GM12878 (cell line): ENCODE measurements around the gene SRP68. TPM values are rescaled to one million over a fixed set of nuclear protein-coding genes. Genes with fewer than 3 reads are reported as not detected.

Source experiments
- ATAC-seq: fragments of 200-7000 bp; cut with Tn5 transposase; 3 replicates; pipeline ENCODE4 v1.9.1; 2020; ENCODE audit warnings: mild to moderate bottlenecking, moderate library complexity
- BruUV-seq: library from RNA; stranded (reverse); fragments of 400-500 nt; replicated peaks from 2 replicates; lab custom pipeline; 2021; lab: Mats Ljungman, UMichigan
- CTCF ChIA-PET: fragments of 300-600 bp; sonication (Branson Sonifier 250); formaldehyde crosslinking; extraction: SDS; loops from one replicate; lab custom pipeline; 2021; ENCODE audit warnings: inconsistent platforms; lab: Yijun Ruan, JAX
- POLR2A ChIA-PET: fragments of 350-600 bp; formaldehyde crosslinking; extraction: SDS; loops from one replicate; lab custom pipeline; 2021; ENCODE audit warnings: inconsistent platforms; lab: Charles Lee
- RAD21 ChIA-PET: fragments of 300-600 bp; sonication (Branson Sonifier 250); formaldehyde crosslinking; loops from one replicate; lab custom pipeline; 2023; ENCODE audit warnings: antibody characterized with exemption; ENCODE audit not compliant: unreplicated experiment; lab: Charles Lee
- SMC1A ChIA-PET: fragments of 300-600 bp; sonication (Branson Sonifier 250); formaldehyde crosslinking; loops from one replicate; lab custom pipeline; 2023; ENCODE audit not compliant: unreplicated experiment, uncharacterized antibody; lab: Charles Lee
- DNase-seq: peaks from one replicate; pipeline ENCODE4 v3.0.0-alpha.2; 2011; ENCODE audit warnings: low read depth, low spot score
- FAIRE-seq: peaks from 3 replicates; lab custom pipeline; 2011; peaks lifted over from hg19 to GRCh38; lab: Jason Lieb, UNC
- H2AFZ ChIP-seq: 2 replicates; pipeline ENCODE4 v1.6.0; 2011; ENCODE audit warnings: low read depth, low read length, control low read depth; ENCODE audit not compliant: control insufficient read depth
- H3K27ac ChIP-seq: 2 replicates; pipeline ENCODE4 v1.5.1; 2011; ENCODE audit warnings: control low read depth; ENCODE audit not compliant: control insufficient read depth, insufficient read depth
- H3K27me3 ChIP-seq, 2 experiments: replicated peaks in 1 of 2; 2 replicates each; pipeline versions ENCODE4 v1.6.0 to v1.6.1; 2011; ENCODE audit warnings: low read length in 1 of 2; ENCODE audit not compliant: control insufficient read depth in 2 of 2, insufficient read depth in 2 of 2
- H3K36me3 ChIP-seq, 2 experiments: 2 replicates each; pipeline ENCODE4 v1.5.1; 2011; ENCODE audit warnings: low read length in 1 of 2; ENCODE audit not compliant: control insufficient read depth in 2 of 2, insufficient read depth in 2 of 2
- H3K4me1 ChIP-seq: 2 replicates; pipeline ENCODE4 v1.6.1; 2011; ENCODE audit warnings: mild to moderate bottlenecking, low read length, moderate library complexity, mixed read lengths; ENCODE audit not compliant: control insufficient read depth, insufficient read depth
- H3K4me2 ChIP-seq: 2 replicates; pipeline ENCODE4 v1.6.0; 2011; ENCODE audit warnings: control low read depth; ENCODE audit not compliant: control insufficient read depth, insufficient read depth
- H3K4me3 ChIP-seq: fragments of 200-600 bp; sonication (generic); 2 replicates; pipeline ENCODE4 v1.5.1; 2016
- H3K79me2 ChIP-seq: 2 replicates; pipeline ENCODE4 v1.6.0; 2011; ENCODE audit warnings: low read length; ENCODE audit not compliant: control insufficient read depth, insufficient read depth
- H3K9ac ChIP-seq: 2 replicates; pipeline ENCODE4 v1.8.0; 2011; ENCODE audit warnings: low read length, control low read depth, mixed read lengths; ENCODE audit not compliant: control insufficient read depth, insufficient read depth
- H3K9me3 ChIP-seq: replicated peaks from 3 replicates; pipeline ENCODE4 v1.5.1; 2011; ENCODE audit warnings: mild to moderate bottlenecking, low read length; ENCODE audit not compliant: control insufficient read depth, insufficient read depth
- H4K20me1 ChIP-seq: 2 replicates; pipeline ENCODE4 v1.6.0; 2011; ENCODE audit not compliant: control insufficient read depth, insufficient read depth
- CHD1 ChIP-seq: IDR thresholded peaks from 2 replicates; pipeline ENCODE4 v1.6.1; 2012; ENCODE audit warnings: low read depth, low read length, improper control_type of control experiment
- CREM ChIP-seq: IDR thresholded peaks from 2 replicates; pipeline ENCODE4 v1.6.1; 2014; ENCODE audit warnings: antibody characterized with exemption, low read depth
- E4F1 ChIP-seq: fragments of 450-650 bp; IDR thresholded peaks from 2 replicates; pipeline ENCODE4 v1.6.1; 2018; ENCODE audit warnings: borderline replicate concordance, mild to moderate bottlenecking; ENCODE audit not compliant: partially characterized antibody
- ESRRA ChIP-seq: IDR thresholded peaks from 2 replicates; pipeline ENCODE4 v1.6.1; 2012; ENCODE audit warnings: mild to moderate bottlenecking, low read length, improper control_type of control experiment
- ETV6 ChIP-seq, 2 experiments: fragments of 450-650 bp in 1 of 2; IDR thresholded peaks in 1 of 2; conservative IDR thresholded peaks in 1 of 2; 2 replicates each; pipeline ENCODE4 v1.6.1; 2014; ENCODE audit warnings: antibody characterized with exemption in 1 of 2, borderline replicate concordance in 1 of 2, low read depth in 1 of 2, mild to moderate bottlenecking in 1 of 2, moderate library complexity in 1 of 2
- HCFC1 ChIP-seq: fragments of 150-350 bp; IDR thresholded peaks from 2 replicates; pipeline ENCODE4 v1.6.1; 2014; ENCODE audit warnings: low read length
- HSF1 ChIP-seq: fragments of 150-350 bp; IDR thresholded peaks from 2 replicates; pipeline ENCODE4 v1.6.1; 2014; ENCODE audit warnings: mild to moderate bottlenecking, low read depth, low read length
- IKZF2 ChIP-seq, 2 experiments: fragments of 450-650 bp; IDR thresholded peaks; 2 replicates each; pipeline ENCODE4 v1.6.1; 2017; ENCODE audit warnings: mild to moderate bottlenecking in 2 of 2, moderate library complexity in 2 of 2
- IRF4 ChIP-seq: IDR thresholded peaks from 2 replicates; pipeline ENCODE4 v1.6.1; 2011; ENCODE audit warnings: low read depth, low read length
- KLF5 ChIP-seq: fragments of 450-650 bp; IDR thresholded peaks from 2 replicates; pipeline ENCODE4 v1.6.1; 2014; ENCODE audit warnings: mild to moderate bottlenecking; ENCODE audit not compliant: partially characterized antibody
- MAX ChIP-seq: IDR thresholded peaks from 2 replicates; pipeline ENCODE4 v1.6.1; 2012; ENCODE audit warnings: low read depth, low read length, improper control_type of control experiment
- MTA3 ChIP-seq: IDR thresholded peaks from 2 replicates; pipeline ENCODE4 v1.6.1; 2012; ENCODE audit warnings: low read length, inconsistent platforms, borderline replicate concordance
- MXI1 ChIP-seq: fragments of 150-350 bp; IDR thresholded peaks from 2 replicates; pipeline ENCODE4 v1.6.1; 2011; ENCODE audit warnings: low read depth, mild to moderate bottlenecking, inconsistent platforms, low read length, improper control_type of control experiment
- MYC ChIP-seq: IDR thresholded peaks from 2 replicates; pipeline ENCODE4 v1.6.1; 2011; ENCODE audit warnings: mild to moderate bottlenecking, low read length, moderate library complexity, inconsistent platforms; ENCODE audit not compliant: insufficient read depth, insufficient replicate concordance, insufficient read length, severe bottlenecking
- NFIC ChIP-seq: IDR thresholded peaks from 2 replicates; pipeline ENCODE4 v1.6.1; 2012; ENCODE audit warnings: low read depth, mild to moderate bottlenecking, inconsistent platforms, low read length, moderate library complexity
- NR2C1 ChIP-seq: fragments of 450-650 bp; IDR thresholded peaks from 2 replicates; pipeline ENCODE4 v1.6.1; 2017; ENCODE audit warnings: antibody characterized with exemption, mild to moderate bottlenecking, moderate library complexity
- RFX5 ChIP-seq: IDR thresholded peaks from 2 replicates; pipeline ENCODE4 v1.6.1; 2011; ENCODE audit warnings: low read depth, low read length, improper control_type of control experiment
- SMC3 ChIP-seq: IDR thresholded peaks from 2 replicates; pipeline ENCODE4 v1.6.1; 2011; ENCODE audit warnings: low read length, improper control_type of control experiment, borderline replicate concordance
- TBL1XR1 ChIP-seq: IDR thresholded peaks from 2 replicates; pipeline ENCODE4 v1.6.1; 2012; ENCODE audit warnings: low read depth, low read length, improper control_type of control experiment
- ZSCAN29 ChIP-seq: fragments of 450-650 bp; IDR thresholded peaks from 2 replicates; pipeline ENCODE4 v1.6.1; 2017; ENCODE audit warnings: mild to moderate bottlenecking, moderate library complexity
- WGBS: methylation state at CpG from one replicate; pipeline ENCODE4 v1.1.6; 2016; ENCODE audit warnings: low lambda C conversion rate; ENCODE audit not compliant: insufficient replicate concordance, insufficient coverage; ENCODE audit errors: missing lambda C conversion rate; 5-methylcytosine and 5-hydroxymethylcytosine counted together
- in situ Hi-C: fragments of 300-500 bp; cut with MboI; formaldehyde crosslinking; loops from 9 replicates; pipeline ENCODE4 v1.14.3; 2018; ENCODE audit warnings: mixed read lengths
- intact Hi-C: fragments of 100-400 bp; cut with micrococcal nuclease; formaldehyde crosslinking; loops from one replicate; pipeline ENCODE4 v1.14.2; 2022; ENCODE audit not compliant: unreplicated experiment
- polyA plus RNA-seq, 11 experiments: library from polyadenylated mRNA; depleted of rRNA in 4 of 11; unstranded in 6 of 11; stranded (reverse) in 5 of 11; fragments of >200 nt; fragmentation: Nextera tagmentation in 4 of 11; fragmentation: Illumina TruSeq in 1 of 11; extraction: Ambion mirVana in 4 of 11; extraction: Trizol in 1 of 11; gene quantifications; 1 replicate in 1 of 11; 2 replicates in 10 of 11; pipeline versions ENCODE4 v1.2.1 to v1.2.3, GENCODE V29; 2011 to 2016; ENCODE audit warnings: inconsistent platforms in 2 of 11, missing spikeins in 2 of 11, low read depth in 1 of 11
- total RNA-seq, 4 experiments: library from RNA; depleted of rRNA in 3 of 4; stranded (reverse); fragments of >200 nt in 3 of 4; fragmentation: Illumina TruSeq in 1 of 4; extraction: Trizol in 1 of 4; gene quantifications; 2 replicates each; pipeline versions ENCODE4 v1.2.1 to v1.2.3, GENCODE V29; 2013 to 2021

Gene SRP68
- total and polyA plus RNA-seq, 10 of the 15 experiments (the other 5 are each of a cell fraction or from before 2014, with no cell fraction given), result 24.7 to 89.7 (median 62.7) TPM

GRCh38 chr17:76023900-76024237 is 48.4 kb downstream of the SRP68 start (continued):
- no peak for TF ChIP-seq KLF5
- no peak for TF ChIP-seq NR2C1
- TF ChIP-seq, all 136 proteins: peak for 0

GRCh38 chr17:76022973-76023899 is 49.1 kb downstream of the SRP68 start:
- no peaks in the 10 kb centered on the region for H3K36me3 ChIP-seq
- no peak overlapping the region for H3K4me3 ChIP-seq
- no peak overlapping the region for H2AFZ ChIP-seq
- 47% methylated on average over 28 of the region's 28 CpGs for WGBS
- no peak overlapping the region for H3K4me2 ChIP-seq
- no peak overlapping the region for H3K27ac ChIP-seq
- ChIA-PET CTCF (no interaction called here), SMC1A (no interaction called here), RAD21 (no interaction called here), POLR2A (no interaction called here)
- no peak for TF ChIP-seq NFIC
- TF ChIP-seq RFX5, result no peak
- TF ChIP-seq ETV6 (conservative IDR thresholded peaks at IDR 0.05 in 1 of 2, IDR thresholded peaks at IDR 0.05 in 1 of 2; ENCODE audit: borderline replicate concordance in 1 of 2, low read depth in 1 of 2), result no peak
- TF ChIP-seq IKZF2 (IDR thresholded peaks at IDR 0.05), result no peak
- no peak for TF ChIP-seq HCFC1
- TF ChIP-seq CREM, result no peak
- TF ChIP-seq HSF1, result no peak
- TF ChIP-seq SMC3, result no peak
- no peak for TF ChIP-seq ESRRA
- TF ChIP-seq ZSCAN29, result no peak
- TF ChIP-seq CHD1, result no peak
- no peak for TF ChIP-seq MTA3
- TF ChIP-seq MXI1, result no peak
- no peak for TF ChIP-seq IRF4
- no peak for TF ChIP-seq MYC
- no peak for TF ChIP-seq E4F1
- no peak for TF ChIP-seq MAX
- no peak for TF ChIP-seq TBL1XR1
- H3K4me1 ChIP-seq, result no peaks in the 10 kb centered on the region
- in situ Hi-C loops (no loop called here), intact Hi-C loops (no loop called here)
- no peaks in the 10 kb centered on the region for H4K20me1 ChIP-seq
- DNase-seq (no peak), FAIRE-seq (no peak), ATAC-seq (no peak)
- no peak overlapping the region for H3K9ac ChIP-seq
- BruUV-seq, result no TSS peak
- no peaks in the 10 kb centered on the region for H3K9me3 ChIP-seq
- no peaks in the 10 kb centered on the region for H3K79me2 ChIP-seq
- no peaks in the 10 kb centered on the region for H3K27me3 ChIP-seq
